Naive B cell (primary cell): ENCODE measurements around the gene DNASE1L3. TPM values are rescaled to one million over a fixed set of nuclear protein-coding genes. Genes with fewer than 3 reads are reported as not detected.

Experiments used
- ATAC-seq, 2 donors: fragments of 150-1000 bp; cut with Tn5 transposase; 2 replicates each; pipeline ENCODE4 v1.10.0; 2021; ENCODE audit warnings: low read depth in 2 of 2, mild to moderate bottlenecking in 2 of 2, moderate library complexity in 2 of 2
- DNase-seq: peaks from one replicate; pipeline ENCODE4 v3.0.0; 2022
- H3K27ac Mint-ChIP-seq, 6 donors: one replicate each; pipeline ENCODE4 v1.8.0; 2020 to 2022; ENCODE audit warnings: mild to moderate bottlenecking in 6 of 6, mixed read lengths in 6 of 6, moderate library complexity in 5 of 6, inconsistent platforms in 2 of 6
- H3K27me3 Mint-ChIP-seq, 3 donors: one replicate each; pipeline ENCODE4 v1.8.0; 2021 to 2022; ENCODE audit warnings: mixed read lengths in 3 of 3, mild to moderate bottlenecking in 1 of 3
- H3K36me3 Mint-ChIP-seq, 2 donors: one replicate each; pipeline ENCODE4 v1.8.0; 2020 to 2022; ENCODE audit warnings: mixed read lengths in 2 of 2, inconsistent platforms in 1 of 2, mild to moderate bottlenecking in 1 of 2
- H3K4me1 Mint-ChIP-seq, 3 donors: one replicate each; pipeline ENCODE4 v1.8.0; 2020 to 2022; ENCODE audit warnings: mixed read lengths in 3 of 3, inconsistent platforms in 1 of 3, mild to moderate bottlenecking in 1 of 3, moderate library complexity in 1 of 3
- H3K4me3 Mint-ChIP-seq, 8 donors: one replicate each; pipeline ENCODE4 v1.8.0; 2020 to 2022; ENCODE audit warnings: mild to moderate bottlenecking in 8 of 8, mixed read lengths in 8 of 8, moderate library complexity in 8 of 8, inconsistent platforms in 2 of 8
- H3K9me3 Mint-ChIP-seq, 7 donors: one replicate each; pipeline ENCODE4 v1.8.0; 2020 to 2022; ENCODE audit warnings: mixed read lengths in 7 of 7, mild to moderate bottlenecking in 5 of 7, inconsistent platforms in 2 of 7, moderate library complexity in 1 of 7
- polyA plus RNA-seq, 6 donors: library from polyadenylated mRNA; unstranded; fragments of 300-500 nt; fragmentation: Illumina TruSeq; gene quantifications; one replicate each; pipeline ENCODE4 v1.2.3, GENCODE V29; 2021; ENCODE audit warnings: low read depth in 6 of 6

The DNASE1L3 gene
- polyA plus RNA-seq, 6 donors from 2014 or later = 8.0 to 41.5 (median 14.4) TPM

- DNase-seq (no peak), ATAC-seq (no peak)
- Mint-ChIP-seq H3K4me1 (no peaks in the 10 kb centered on the region), H3K27me3 (no peaks in the 10 kb centered on the region), H3K9me3 (no peaks in the 10 kb centered on the region), H3K27ac (peak overlapping the region in 1 of 6 donors; percentile 30), H3K36me3 (peaks cover 28 to 34% of the 10 kb centered on the region in 2 donors), H3K4me3 (no peak overlapping the region)
These were observed 59.1 kb downstream of the DNASE1L3 start for GRCh38 chr3:58151637-58152036.

- Mint-ChIP-seq H3K9me3 (no peaks in the 10 kb centered on the region), H3K4me1 (no peaks in the 10 kb centered on the region), H3K27ac (peak overlapping the region in 1 of 6 donors; percentile 65), H3K36me3 (peaks cover 32 to 39% of the 10 kb centered on the region in 2 donors), H3K4me3 (no peak overlapping the region), H3K27me3 (no peaks in the 10 kb centered on the region)
- no peak for DNase-seq
- ATAC-seq = no peak
These were observed 60.0 kb downstream of the DNASE1L3 start for GRCh38 chr3:58150810-58151199.

GRCh38 chr3:58150130-58150809, 60.5 kb downstream of the DNASE1L3 start:
- ATAC-seq (no peak), DNase-seq (no peak)
- no peaks in the 10 kb centered on the region for H3K4me1 Mint-ChIP-seq
- peaks cover 32 to 39% of the 10 kb centered on the region in 2 donors for H3K36me3 Mint-ChIP-seq
- no peaks in the 10 kb centered on the region for H3K27me3 Mint-ChIP-seq
- no peak overlapping the region for H3K4me3 Mint-ChIP-seq
- H3K27ac Mint-ChIP-seq = no peak overlapping the region
- H3K9me3 Mint-ChIP-seq = no peaks in the 10 kb centered on the region

- ATAC-seq = no peak
- no peaks in the 10 kb centered on the region for H3K9me3 Mint-ChIP-seq
- H3K4me1 Mint-ChIP-seq = no peaks in the 10 kb centered on the region
These were observed 62.7 kb downstream of the DNASE1L3 start for GRCh38 chr3:58148049-58148448.

GRCh38 chr3:58144478-58145325, 66.1 kb downstream of the DNASE1L3 start:
- H3K4me1 Mint-ChIP-seq = no peaks in the 10 kb centered on the region
- peaks cover 37 to 52% of the 10 kb centered on the region in 2 donors for H3K36me3 Mint-ChIP-seq
- DNase-seq (no peak), ATAC-seq (no peak)
- H3K27ac Mint-ChIP-seq = peak overlapping the region in 2 of 6 donors; percentile 49 to 56
- H3K9me3 Mint-ChIP-seq = no peaks in the 10 kb centered on the region
- H3K27me3 Mint-ChIP-seq = no peaks in the 10 kb centered on the region
- no peak overlapping the region for H3K4me3 Mint-ChIP-seq

More at GRCh38 chr3:58148049-58148448, 62.7 kb downstream of the DNASE1L3 start:
- Mint-ChIP-seq H3K27ac (no peak overlapping the region), H3K36me3 (peaks cover 28 to 51% of the 10 kb centered on the region in 2 donors), H3K4me3 (no peak overlapping the region), H3K27me3 (no peaks in the 10 kb centered on the region)
- DNase-seq = no peak

- H3K4me3 Mint-ChIP-seq = peak overlapping the region in 1 of 8 donors; percentile 62
- H3K4me1 Mint-ChIP-seq = no peaks in the 10 kb centered on the region
- peaks cover 39 to 40% of the 10 kb centered on the region in 2 donors for H3K36me3 Mint-ChIP-seq
- no peak for ATAC-seq
- H3K27ac Mint-ChIP-seq = no peak overlapping the region
- no peaks in the 10 kb centered on the region for H3K9me3 Mint-ChIP-seq
- no peaks in the 10 kb centered on the region for H3K27me3 Mint-ChIP-seq
- no peak for DNase-seq
These were observed 67.2 kb downstream of the DNASE1L3 start for GRCh38 chr3:58143417-58144055.

Other genes starting within 250 kb of the DNASE1L3 start
- 10 to 100 TPM in 3 of 6 donors, 1 to 10 TPM in 3; 3.2 to 14.6 (median 9.7) TPM for gene FLNB, start 202.6 kb downstream of the DNASE1L3 start, polyA plus RNA-seq
- 10 to 100 TPM in 3 of 6 donors, 1 to 10 TPM in 3; 2.8 to 12.7 (median 10.2) TPM for gene ABHD6, start 26.8 kb upstream of the DNASE1L3 start, polyA plus RNA-seq
- 1 to 10 TPM; 4.5 to 8.7 (median 6.9) TPM for gene RPP14, start 95.3 kb upstream of the DNASE1L3 start, polyA plus RNA-seq
- gene HTD2, start 95.5 kb upstream of the DNASE1L3 start, polyA plus RNA-seq = 10 to 100 TPM in 5 of 6 donors, 1 to 10 TPM in 1; 5.7 to 26.9 (median 18.6) TPM
- gene PXK, start 121.9 kb upstream of the DNASE1L3 start, polyA plus RNA-seq = 100 to 1,000 TPM in 5 of 6 donors, 10 to 100 TPM in 1; 88.9 to 156 (median 126) TPM
- gene PDHB, start 222.9 kb upstream of the DNASE1L3 start, polyA plus RNA-seq = 100 to 1,000 TPM in 3 of 6 donors, 10 to 100 TPM in 3; 84.4 to 157 (median 101) TPM